Progenitor cell of endocrine pancreas (in vitro differentiated cells): ENCODE measurements around the gene TNIP1. TPM values are rescaled to one million over a fixed set of nuclear protein-coding genes. Genes with fewer than 3 reads are reported as not detected.

Source experiments
- DNase-seq: peaks from one replicate; pipeline ENCODE4 v3.0.0; 2021; ENCODE audit warnings: low spot score; ENCODE audit not compliant: unreplicated experiment
- H3K27ac Mint-ChIP-seq: 2 replicates; pipeline ENCODE4 v1.8.0; 2021; ENCODE audit warnings: mild to moderate bottlenecking, moderate library complexity, mixed read lengths
- H3K27me3 Mint-ChIP-seq: 2 replicates; pipeline ENCODE4 v1.8.0; 2021; ENCODE audit warnings: mixed read lengths
- H3K36me3 Mint-ChIP-seq: 2 replicates; pipeline ENCODE4 v1.8.0; 2022; ENCODE audit warnings: mixed read lengths; ENCODE audit not compliant: insufficient read depth
- H3K4me1 Mint-ChIP-seq: 2 replicates; pipeline ENCODE4 v1.8.0; 2021; ENCODE audit warnings: low read depth, mixed read lengths
- H3K4me3 Mint-ChIP-seq: 2 replicates; pipeline ENCODE4 v1.8.0; 2021; ENCODE audit warnings: low read depth, mild to moderate bottlenecking, moderate library complexity, mixed read lengths
- H3K9me3 Mint-ChIP-seq: 2 replicates; pipeline ENCODE4 v1.8.0; 2021; ENCODE audit warnings: low read depth, mixed read lengths
- total RNA-seq: library from RNA; stranded (reverse); gene quantifications from 2 replicates; pipeline ENCODE4 v1.2.1, GENCODE V29; 2021
- TF ChIP-seq, protein P1 (sequence below): fragments of 200-600 bp; sonication (generic); IDR thresholded peaks from one replicate; pipeline ENCODE4 v1.5.0; 2021; ENCODE audit warnings: antibody characterized with exemption, mild to moderate bottlenecking; ENCODE audit not compliant: unreplicated experiment

TNIP1 gene
- total RNA-seq, 1 donor from 2014 or later: 55.0 TPM

DNA sequence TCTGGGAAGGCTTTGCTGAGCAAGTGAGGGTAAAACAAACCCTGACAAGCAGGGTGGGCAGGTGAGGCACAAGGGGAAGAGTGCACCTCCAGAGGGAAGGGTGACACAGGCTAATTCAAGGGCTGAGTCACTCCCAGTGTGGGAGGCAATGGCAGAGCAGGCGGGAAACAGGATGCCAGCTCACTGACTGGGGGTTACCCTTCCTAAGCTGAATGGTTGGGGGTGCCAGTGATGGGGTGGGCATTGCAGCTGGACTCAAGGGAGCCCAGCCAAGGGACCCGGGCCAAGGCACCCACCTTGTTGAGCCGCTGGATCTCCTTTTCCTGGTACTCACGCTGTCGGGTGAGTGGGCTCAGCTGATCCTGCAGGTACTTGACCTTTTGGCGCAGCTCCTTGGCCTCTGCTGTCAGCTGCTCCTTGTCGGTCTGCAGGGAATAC lies 42.0 kb downstream of the TNIP1 start:
- H3K4me3 Mint-ChIP-seq: no peak overlapping the region
- no peaks in the 10 kb centered on the region for H3K9me3 Mint-ChIP-seq
- TF ChIP-seq, protein P1, sequence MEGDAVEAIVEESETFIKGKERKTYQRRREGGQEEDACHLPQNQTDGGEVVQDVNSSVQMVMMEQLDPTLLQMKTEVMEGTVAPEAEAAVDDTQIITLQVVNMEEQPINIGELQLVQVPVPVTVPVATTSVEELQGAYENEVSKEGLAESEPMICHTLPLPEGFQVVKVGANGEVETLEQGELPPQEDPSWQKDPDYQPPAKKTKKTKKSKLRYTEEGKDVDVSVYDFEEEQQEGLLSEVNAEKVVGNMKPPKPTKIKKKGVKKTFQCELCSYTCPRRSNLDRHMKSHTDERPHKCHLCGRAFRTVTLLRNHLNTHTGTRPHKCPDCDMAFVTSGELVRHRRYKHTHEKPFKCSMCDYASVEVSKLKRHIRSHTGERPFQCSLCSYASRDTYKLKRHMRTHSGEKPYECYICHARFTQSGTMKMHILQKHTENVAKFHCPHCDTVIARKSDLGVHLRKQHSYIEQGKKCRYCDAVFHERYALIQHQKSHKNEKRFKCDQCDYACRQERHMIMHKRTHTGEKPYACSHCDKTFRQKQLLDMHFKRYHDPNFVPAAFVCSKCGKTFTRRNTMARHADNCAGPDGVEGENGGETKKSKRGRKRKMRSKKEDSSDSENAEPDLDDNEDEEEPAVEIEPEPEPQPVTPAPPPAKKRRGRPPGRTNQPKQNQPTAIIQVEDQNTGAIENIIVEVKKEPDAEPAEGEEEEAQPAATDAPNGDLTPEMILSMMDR: no peak
- H3K4me1 Mint-ChIP-seq: no peaks in the 10 kb centered on the region
- no peak for DNase-seq
- peaks cover 27% of the 10 kb centered on the region for H3K36me3 Mint-ChIP-seq
- H3K27ac Mint-ChIP-seq: no peak overlapping the region
- H3K27me3 Mint-ChIP-seq: no peaks in the 10 kb centered on the region

DNA sequence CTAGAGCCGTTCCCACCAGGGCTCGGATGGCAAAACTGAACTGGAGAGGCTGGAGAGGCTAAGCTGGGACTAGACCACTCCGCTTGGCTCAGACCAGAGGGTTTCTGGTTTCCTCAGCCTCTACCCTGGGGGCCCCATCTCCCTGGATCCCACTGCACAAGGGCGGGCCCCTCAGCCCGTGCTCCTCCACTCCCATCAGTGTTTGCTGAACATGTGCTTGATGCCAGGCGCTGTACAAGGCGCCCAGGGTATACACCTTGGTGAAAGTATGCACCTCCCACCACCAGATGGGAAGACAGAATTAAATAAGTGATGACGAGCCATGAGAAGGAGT lies 42.5 kb downstream of the TNIP1 start:
- no peaks in the 10 kb centered on the region for H3K9me3 Mint-ChIP-seq
- H3K27me3 Mint-ChIP-seq: no peaks in the 10 kb centered on the region
- peaks cover 25% of the 10 kb centered on the region for H3K36me3 Mint-ChIP-seq
- H3K4me3 Mint-ChIP-seq: no peak overlapping the region
- DNase-seq: no peak
- H3K4me1 Mint-ChIP-seq: no peaks in the 10 kb centered on the region
- H3K27ac Mint-ChIP-seq: no peak overlapping the region
- TF ChIP-seq, protein P1: no peak

DNA sequence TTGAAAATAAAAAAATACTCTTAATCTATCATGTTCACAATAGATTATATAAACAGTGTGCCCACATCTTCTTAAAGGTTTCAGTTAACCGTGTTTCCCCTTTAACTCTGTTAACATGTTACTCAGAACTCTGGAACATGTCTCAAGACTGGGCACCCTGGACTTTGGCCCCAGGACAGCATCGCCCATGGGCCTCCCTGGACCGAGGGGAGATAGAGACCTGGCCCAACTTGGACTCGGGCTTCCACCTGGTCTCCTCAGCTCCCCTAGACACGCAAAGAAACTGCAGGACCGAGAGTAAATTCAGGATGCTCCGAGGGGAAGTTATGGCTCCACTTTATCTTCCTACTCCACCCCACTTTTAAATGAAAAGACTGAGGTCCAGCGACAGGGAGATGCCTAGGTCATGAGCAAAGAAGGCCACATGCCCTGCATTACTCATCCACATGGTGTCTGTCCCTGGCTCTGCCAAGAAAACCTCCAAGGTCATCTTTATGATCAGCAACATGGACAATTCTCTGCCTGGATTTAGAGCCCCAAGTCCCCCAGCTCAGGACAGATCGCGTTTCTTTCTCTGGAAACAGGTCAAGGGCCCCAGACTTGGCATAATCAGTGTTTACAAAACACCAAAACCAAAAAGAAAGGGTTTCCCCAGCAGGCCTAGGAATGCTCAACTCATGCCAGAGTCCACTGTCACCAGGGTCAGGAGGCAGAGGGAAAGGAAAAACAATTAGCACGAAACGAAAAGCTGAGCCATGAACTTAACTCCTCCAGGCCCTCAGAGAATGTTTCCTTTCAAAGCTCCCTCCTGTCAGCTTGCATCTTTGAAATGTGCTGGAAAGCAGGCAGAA lies 43.0 kb downstream of the TNIP1 start:
- no peak overlapping the region for H3K27ac Mint-ChIP-seq
- no peaks in the 10 kb centered on the region for H3K27me3 Mint-ChIP-seq
- H3K36me3 Mint-ChIP-seq: peaks cover 22% of the 10 kb centered on the region
- no peaks in the 10 kb centered on the region for H3K4me1 Mint-ChIP-seq
- no peak for DNase-seq
- H3K9me3 Mint-ChIP-seq: no peaks in the 10 kb centered on the region
- H3K4me3 Mint-ChIP-seq: no peak overlapping the region
- TF ChIP-seq, protein P1: no peak

DNA sequence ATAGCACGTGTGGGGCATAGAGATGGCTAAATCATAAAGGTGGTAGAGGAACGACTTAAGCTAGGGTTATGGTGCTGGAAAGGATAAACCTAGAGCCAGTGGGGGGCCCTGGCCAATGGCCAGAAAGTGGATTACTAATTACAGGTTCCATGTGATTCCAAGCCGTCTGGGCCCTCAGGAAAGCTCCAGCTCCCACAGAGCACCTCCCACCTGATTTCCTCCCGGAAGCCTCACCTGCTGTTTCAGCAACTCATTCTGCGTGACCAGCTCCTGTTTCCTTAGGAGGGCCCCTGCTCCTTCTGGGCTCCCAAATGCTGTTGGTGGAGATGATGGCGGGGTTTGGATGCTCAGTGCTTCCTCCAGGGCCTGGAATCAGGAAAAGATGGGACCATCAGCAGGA lies 44.3 kb downstream of the TNIP1 start:
- Mint-ChIP-seq H3K4me1 (no peaks in the 10 kb centered on the region), H3K9me3 (no peaks in the 10 kb centered on the region), H3K27ac (no peak overlapping the region), H3K36me3 (peaks cover 20% of the 10 kb centered on the region), H3K4me3 (no peak overlapping the region), H3K27me3 (no peaks in the 10 kb centered on the region)
- TF ChIP-seq, protein P1: no peak
- DNase-seq: no peak

DNA sequence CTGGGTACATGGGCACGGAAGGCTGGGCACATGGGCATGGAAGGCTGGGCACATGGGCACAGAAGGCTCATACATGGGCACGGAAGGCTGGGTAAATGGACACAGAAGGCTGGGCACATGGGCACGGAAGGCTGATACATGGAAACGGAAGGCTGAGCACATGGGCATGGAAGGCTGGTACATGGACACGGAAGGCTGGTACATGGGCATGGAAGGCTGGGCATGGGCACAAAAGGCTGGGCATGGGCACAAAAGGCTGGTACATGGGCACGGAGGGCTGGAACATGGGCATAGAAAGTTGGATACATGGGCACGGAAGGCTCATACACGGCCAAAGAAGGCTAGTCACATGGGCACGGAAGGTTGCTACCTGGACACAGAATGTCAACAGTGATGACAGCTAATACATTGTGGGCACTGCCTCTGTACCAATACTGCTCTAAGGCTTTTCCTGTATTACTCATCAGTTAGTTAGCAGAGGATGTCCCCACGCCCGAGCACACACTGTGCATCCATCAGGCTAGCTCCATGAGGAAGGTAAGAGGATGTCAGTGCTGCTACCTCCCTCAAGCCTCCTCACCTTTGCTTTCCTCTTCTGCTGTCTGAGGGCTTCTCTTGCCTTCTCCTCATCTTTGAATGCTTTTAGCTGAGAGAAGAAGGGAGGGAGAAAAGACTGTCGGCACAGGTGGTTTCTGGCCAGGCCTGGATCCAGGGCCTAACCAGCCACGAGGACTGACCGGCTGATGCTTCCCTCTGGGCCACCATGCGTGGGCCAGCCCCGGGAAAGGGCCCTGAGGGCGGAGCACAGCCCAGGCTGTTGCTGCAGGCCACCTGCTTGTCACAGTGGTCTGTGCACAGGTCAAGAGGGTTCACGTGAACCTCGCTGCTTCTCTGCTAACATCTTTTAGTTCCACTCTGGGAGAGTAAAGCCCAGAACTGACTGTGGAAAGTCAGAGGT lies 46.1 kb downstream of the TNIP1 start:
- no peaks in the 10 kb centered on the region for H3K27me3 Mint-ChIP-seq
- no peak overlapping the region for H3K27ac Mint-ChIP-seq
- peaks cover 23% of the 10 kb centered on the region for H3K36me3 Mint-ChIP-seq
- no peak overlapping the region for H3K4me3 Mint-ChIP-seq
- DNase-seq: no peak
- no peaks in the 10 kb centered on the region for H3K4me1 Mint-ChIP-seq
- TF ChIP-seq, protein P1: no peak
- H3K9me3 Mint-ChIP-seq: no peaks in the 10 kb centered on the region
